ENCODE data around the gene NUDT14. TPM values are rescaled to one million over a fixed set of nuclear protein-coding genes. Genes with fewer than 3 reads are reported as not detected.

Gene NUDT14
- total RNA-seq, 4 donors from 2014 or later, result 0.66 to 2.7 (median 1.8) TPM

DNA sequence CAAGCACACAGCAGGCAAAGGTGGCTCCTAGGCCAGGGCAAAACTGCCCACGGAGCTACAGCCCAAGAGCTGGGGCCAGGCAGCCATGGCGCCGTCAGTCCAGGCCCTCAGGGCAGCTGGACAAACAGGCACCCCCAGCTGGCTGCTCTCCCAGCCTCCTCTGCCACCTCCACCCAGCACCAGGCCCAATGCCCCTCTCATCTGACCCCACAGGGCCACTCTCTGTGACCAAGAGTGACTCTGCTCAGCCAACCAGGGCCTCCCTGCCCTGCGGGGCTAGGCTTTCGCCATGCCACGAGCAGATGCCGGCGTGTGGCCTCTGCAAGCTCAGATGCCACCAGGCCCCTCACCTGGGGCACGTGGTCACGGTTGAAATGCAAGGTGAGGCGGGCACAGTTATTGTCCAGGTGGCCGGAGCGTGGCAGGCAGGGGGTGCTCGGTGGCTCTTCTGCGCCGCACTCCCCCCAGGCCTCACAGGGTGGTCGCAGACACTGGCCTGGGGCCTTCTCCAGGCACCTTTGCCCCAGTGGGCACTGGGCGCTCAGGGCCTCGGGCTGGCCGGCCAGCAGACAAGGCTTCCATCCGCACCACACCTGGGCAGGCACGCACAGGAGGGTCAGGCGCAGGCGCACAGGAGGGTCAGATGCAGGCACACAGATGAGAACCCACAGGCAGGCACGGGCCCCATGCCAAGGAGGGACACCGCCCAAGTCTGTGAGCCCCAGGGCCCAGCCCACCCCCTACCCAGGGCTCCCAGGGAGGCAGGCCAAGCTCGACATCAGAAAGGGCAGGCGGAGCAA, 35.5 kb downstream of the NUDT14 start:
- Histone ChIP-seq H3K9me3 (peaks cover 0 to 16% (median 0%) of the 10 kb centered on the region in 4 donors), H3K4me1 (no peaks in the 10 kb centered on the region), H3K27me3 (no peaks in the 10 kb centered on the region), H3K27ac (no peak overlapping the region), H3K4me3 (no peak overlapping the region), H3K36me3 (peaks cover 0 to 43% (median 0%) of the 10 kb centered on the region in 3 donors)
- WGBS, 2 donors, result 89 to 90% methylated on average over 18 to 24 of the region's 28 CpGs
- TF ChIP-seq EP300 (IDR thresholded peaks at IDR 0.05) (no peak), POLR2A (IDR thresholded peaks at IDR 0.05) (no peak)
- TF ChIP-seq, protein P1, sequence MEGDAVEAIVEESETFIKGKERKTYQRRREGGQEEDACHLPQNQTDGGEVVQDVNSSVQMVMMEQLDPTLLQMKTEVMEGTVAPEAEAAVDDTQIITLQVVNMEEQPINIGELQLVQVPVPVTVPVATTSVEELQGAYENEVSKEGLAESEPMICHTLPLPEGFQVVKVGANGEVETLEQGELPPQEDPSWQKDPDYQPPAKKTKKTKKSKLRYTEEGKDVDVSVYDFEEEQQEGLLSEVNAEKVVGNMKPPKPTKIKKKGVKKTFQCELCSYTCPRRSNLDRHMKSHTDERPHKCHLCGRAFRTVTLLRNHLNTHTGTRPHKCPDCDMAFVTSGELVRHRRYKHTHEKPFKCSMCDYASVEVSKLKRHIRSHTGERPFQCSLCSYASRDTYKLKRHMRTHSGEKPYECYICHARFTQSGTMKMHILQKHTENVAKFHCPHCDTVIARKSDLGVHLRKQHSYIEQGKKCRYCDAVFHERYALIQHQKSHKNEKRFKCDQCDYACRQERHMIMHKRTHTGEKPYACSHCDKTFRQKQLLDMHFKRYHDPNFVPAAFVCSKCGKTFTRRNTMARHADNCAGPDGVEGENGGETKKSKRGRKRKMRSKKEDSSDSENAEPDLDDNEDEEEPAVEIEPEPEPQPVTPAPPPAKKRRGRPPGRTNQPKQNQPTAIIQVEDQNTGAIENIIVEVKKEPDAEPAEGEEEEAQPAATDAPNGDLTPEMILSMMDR (IDR thresholded peaks at IDR 0.05), result no peak
- no peak for DNase-seq (ENCODE audit: low spot score in 2 of 2)

DNA sequence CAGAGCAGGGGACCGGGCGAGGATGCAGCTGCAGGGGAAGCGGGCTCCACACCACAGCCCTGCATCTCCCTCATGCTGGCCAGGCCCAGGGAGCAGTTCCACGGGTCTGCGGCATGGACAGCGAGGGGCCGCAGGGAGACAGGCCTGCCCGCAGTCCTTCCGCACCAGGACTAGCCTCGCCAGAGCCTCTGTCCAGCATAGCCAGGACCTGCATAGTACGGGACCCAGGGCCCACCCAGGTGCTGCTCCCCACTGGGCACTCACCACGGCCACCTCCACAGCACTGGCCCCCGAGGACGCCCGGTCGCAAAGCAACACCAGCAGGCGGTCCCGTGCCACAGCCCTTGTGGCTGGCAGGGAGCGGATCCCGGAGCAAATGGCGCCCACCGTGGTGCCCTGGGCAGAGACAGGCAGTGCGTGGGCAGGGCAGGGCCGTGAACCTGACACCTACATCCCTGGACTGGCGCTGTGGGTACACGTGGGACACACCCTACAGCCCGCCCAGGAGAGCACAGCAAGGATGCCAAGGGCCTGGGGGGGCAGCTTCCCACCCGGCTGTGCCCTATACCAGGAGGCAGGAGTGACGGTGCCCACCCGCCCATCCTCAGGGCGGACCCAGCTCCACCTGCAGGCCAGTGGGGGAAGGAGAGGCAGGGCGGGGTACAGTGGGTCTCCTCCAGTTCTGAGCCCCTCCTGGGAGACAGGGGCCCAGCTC, 36.3 kb downstream of the NUDT14 start:
- WGBS, 2 donors, result 87 to 89% methylated on average over 12 to 24 of the region's 32 CpGs
- no peak for DNase-seq (ENCODE audit: low spot score in 2 of 2)
- TF ChIP-seq, protein P1 (IDR thresholded peaks at IDR 0.05), result no peak
- peaks cover 0 to 24% (median 3%) of the 10 kb centered on the region in 4 donors for H3K9me3 ChIP-seq
- peaks cover 0 to 48% (median 0%) of the 10 kb centered on the region in 3 donors for H3K36me3 ChIP-seq
- no peak overlapping the region for H3K4me3 ChIP-seq
- H3K27me3 ChIP-seq, result no peaks in the 10 kb centered on the region
- H3K4me1 ChIP-seq, result no peaks in the 10 kb centered on the region
- no peak overlapping the region for H3K27ac ChIP-seq

DNA sequence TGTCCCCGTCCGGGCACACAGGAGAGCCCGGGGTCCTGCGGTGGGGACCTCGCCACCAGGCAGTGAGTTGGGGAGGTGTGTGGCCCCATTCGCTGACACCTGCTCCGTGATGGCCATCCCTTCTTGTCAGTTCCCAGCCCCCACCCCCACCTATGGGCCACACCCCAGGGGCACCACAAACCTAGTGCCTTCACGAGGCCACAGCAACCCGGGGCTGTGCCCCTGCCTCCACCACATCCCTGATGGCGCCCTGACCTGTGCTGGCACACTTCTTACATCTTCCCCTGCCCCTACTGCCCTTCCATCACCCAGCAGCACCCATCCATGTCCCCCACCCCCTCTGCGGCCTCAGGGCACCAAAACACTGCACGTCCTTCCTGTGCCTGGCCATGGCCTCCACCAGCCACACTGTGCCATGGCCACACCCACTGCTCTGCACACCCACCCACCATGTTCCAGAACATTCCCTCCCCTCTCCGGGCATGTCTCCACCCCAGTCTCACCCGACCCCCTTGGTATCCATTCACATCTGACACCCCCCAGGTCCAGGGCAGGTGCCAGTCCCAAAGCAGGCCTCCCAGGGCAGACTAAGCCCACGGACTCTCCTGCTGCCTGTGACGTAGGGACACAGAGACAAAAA, 37.0 kb downstream of the NUDT14 start:
- Histone ChIP-seq H3K27ac (no peak overlapping the region), H3K9me3 (peaks cover 0 to 30% (median 5%) of the 10 kb centered on the region in 4 donors), H3K4me1 (no peaks in the 10 kb centered on the region), H3K4me3 (no peak overlapping the region), H3K36me3 (peaks cover 0 to 55% (median 0%) of the 10 kb centered on the region in 3 donors), H3K27me3 (no peaks in the 10 kb centered on the region)
- DNase-seq (ENCODE audit: low spot score in 2 of 2), result no peak
- TF ChIP-seq, protein P1 (IDR thresholded peaks at IDR 0.05), result no peak
- TF ChIP-seq POLR2A (IDR thresholded peaks at IDR 0.05) (no peak), EP300 (IDR thresholded peaks at IDR 0.05) (no peak)
- 84 to 86% methylated on average over 16 of the region's 16 CpGs for WGBS, 2 donors

DNA sequence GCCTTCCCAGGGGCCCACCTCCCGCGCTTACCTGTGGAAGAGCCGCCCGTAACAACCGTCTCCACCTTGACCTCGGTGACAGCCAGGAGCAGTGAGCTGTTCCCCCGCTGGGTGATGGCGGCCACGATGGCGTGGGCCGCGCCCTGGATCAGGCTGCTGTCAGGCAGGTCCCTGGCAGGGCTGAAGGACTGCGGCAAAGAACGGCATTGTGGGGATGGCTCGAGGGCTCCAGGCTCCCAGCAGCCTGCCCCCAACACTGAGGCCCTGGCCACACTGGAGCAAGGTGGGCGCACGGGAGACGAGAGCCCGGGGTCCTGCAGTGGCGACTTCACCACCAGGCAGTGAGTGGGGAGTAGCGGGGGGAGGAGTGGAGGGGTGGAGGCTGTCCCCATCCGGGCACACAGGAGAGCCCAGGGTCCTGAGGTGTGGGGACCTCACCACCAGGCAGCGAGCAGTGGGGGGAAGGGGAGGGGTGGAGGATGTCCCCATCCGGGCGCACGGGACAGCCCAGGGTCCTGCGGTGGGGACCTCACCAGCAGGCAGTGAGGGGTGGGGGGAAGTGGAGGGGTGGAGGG, 37.6 kb downstream of the NUDT14 start:
- Histone ChIP-seq H3K27ac (no peak overlapping the region), H3K9me3 (peaks cover 0 to 36% (median 5%) of the 10 kb centered on the region in 4 donors), H3K4me1 (no peaks in the 10 kb centered on the region), H3K4me3 (no peak overlapping the region), H3K27me3 (no peaks in the 10 kb centered on the region), H3K36me3 (peaks cover 0 to 54% (median 0%) of the 10 kb centered on the region in 3 donors)
- WGBS, 2 donors, result 87 to 92% methylated on average over 15 to 20 of the region's 27 CpGs
- TF ChIP-seq EP300 (IDR thresholded peaks at IDR 0.05), result no peak
- TF ChIP-seq, protein P1 (IDR thresholded peaks at IDR 0.05), result no peak
- no peak for TF ChIP-seq POLR2A (IDR thresholded peaks at IDR 0.05)
- no peak for DNase-seq (ENCODE audit: low spot score in 2 of 2)

Data from tibial nerve (tissue), 4 donors.